ENCODE data around the gene ING3. TPM values are rescaled to one million over a fixed set of nuclear protein-coding genes. Genes with fewer than 3 reads are reported as not detected.

The ING3 gene
- total RNA-seq, 1 donor from 2014 or later, result 25.7 TPM

GRCh38 chr7:121023194-121023593 lies 72.6 kb downstream of the ING3 start:
- intact Hi-C loops (cut with micrococcal nuclease), result no loop called here

DNA sequence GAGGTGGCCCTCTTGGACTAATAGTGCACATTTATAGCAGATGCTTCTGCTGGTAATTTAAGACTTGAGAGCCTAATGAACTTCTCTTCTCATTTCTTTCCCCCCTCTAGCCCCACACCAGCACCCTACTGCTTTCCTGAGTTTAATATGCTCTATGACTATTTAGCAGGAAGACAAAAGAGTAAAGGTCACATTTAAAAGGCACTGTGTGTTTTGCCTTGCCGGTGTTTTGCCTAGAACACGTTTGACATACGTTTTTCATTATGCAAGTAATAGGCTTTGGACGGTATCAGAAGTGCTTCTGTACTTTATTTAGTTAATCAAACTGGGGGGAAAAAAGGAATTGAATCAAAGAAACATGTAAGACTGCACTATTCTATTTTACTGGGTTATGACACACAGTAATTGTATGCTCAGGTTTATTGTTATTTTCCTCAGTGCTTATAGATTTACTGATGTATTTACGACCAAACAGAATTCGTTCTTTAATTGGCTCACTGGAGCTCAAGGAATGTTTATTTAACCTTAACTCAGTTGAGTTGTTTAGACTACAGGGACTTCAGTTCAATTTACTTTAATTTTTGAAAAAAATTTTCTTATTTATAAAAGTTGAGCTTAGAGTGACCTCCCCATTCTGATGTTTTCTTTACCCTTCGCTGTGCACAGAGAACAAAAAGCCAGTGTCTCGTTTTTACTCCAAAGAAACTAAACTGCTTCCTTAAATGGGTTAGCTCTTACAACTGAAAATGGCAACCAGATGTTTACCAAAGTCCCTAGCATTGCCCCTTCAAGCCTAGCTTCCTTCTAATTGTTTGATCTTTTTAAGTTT lies 73.3 kb downstream of the ING3 start:
- intact Hi-C loops (cut with micrococcal nuclease), result no loop called here

DNA sequence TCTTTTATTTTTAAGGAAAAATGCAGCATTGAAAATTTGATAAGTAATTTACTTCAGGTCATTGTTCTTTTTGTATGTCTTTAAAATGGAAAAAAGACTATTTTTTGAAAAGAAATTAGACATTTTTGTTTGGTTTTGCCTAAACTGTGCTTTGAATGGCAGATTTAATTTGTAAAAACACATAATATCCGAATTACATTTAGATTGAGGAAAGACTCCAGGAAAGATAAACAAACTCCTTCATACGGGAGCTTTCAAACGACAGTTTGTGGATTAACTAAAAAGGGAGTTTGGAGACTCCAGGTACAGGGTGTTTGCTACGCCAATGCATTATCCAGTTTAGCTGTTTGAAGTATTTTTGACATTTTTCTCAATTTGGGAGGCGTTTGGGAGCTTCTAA lies 74.0 kb downstream of the ING3 start:
- intact Hi-C loops (cut with micrococcal nuclease), result no loop called here

DNA sequence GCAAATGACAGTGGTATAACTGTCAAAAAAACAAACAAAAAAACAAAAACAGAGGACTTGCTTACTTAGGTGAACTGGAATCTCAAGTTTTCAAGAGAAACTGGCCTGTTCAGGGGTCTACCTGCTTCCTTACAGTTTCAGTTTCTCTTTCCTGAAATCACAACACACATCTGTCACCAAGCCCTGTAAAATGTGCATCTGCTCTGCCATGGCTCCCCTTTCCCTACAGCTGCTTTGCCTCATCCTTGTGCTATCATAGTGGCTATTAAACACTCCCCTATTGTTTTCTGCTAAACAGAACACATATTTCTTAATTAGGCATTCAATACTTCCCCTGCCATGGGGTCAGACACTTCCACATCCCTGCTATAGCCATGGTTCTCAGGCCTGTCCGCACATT lies 75.6 kb downstream of the ING3 start:
- intact Hi-C loops (cut with micrococcal nuclease), result no loop called here

DNA sequence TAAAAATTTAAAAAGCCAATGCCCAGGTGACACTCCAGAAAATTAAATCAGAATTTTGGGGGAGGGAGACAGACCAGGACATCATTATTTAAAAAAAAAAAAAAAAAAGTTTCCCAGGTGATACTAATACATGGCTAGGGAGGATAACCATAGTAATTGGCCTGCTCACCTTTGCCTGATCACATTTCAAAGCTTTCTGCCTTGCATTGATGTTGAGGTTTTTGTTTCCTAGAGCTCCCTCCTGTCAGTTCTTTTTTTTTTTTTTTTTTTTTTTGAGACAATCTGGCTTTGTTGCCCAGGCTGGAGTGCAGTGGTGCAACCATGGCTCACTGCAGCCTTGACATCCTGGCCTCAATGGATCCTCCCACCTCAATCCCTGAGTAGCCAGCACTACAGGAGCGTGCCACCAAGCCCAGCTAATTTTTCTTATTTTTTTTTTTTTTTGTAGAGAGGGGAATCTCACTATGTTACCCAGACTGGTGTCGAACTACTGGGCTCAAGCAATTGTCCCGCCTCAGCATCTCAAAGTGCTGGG lies 76.1 kb downstream of the ING3 start:
- intact Hi-C loops (cut with micrococcal nuclease), result no loop called here

Other genes with a start within 250 kb of the ING3 start
- gene TSPAN12, start 92.6 kb upstream of the ING3 start, total RNA-seq, result not detected in 2 replicates
- not detected in 2 replicates for gene CPED1, start 37.9 kb downstream of the ING3 start, total RNA-seq

Measured in T-helper 2 cell treated with Interferon-gamma antibody and Interleukin-4, amounts not matched to agents 100 ng/mL and 5 ng/mL, for 36 hours (primary cell).